Globus pallidus (tissue), 1 donor: ENCODE data around the gene EIF3A.

Experiments used
- DNase-seq: peaks from one replicate; pipeline ENCODE4 v3.0.0-alpha.2; 2015; ENCODE audit warnings: low spot score

EIF3A gene

DNA sequence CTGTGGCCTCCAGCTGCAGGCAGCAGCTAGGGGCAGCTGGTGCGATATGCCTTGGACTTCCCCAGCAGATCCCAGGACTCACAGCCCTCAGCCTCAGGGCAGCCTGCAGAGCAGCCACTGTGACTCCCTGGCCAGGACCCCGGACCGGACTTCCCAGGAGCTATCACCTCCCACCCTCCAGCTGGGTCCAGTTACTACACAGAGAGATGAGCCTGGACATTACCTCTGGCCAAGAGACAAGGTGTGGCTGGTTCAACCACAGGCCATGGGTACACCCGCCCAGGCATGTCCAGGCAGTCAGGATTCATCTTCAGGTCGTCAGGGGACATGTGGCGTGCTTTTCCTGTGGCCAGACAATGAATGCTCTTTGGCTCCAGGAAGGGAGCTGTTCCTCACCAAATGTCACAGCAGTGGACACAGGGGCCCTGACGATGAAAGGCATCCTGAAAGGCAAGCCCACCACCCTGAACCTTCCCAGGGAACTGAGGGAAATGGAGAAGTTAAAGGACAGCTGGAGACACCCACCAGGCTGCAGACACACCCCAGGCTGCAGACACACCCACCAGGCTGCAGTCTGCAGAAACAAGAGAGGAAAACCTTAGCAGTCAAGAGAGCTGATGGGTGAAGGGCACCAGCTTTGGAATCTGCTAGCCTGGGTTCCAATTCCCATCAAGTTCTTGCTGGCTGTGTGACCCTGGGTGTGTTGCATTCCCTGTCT lies 76.9 kb downstream of the EIF3A start:
- DNase-seq, result no peak

GRCh38 chr10:119001717-119002500 lies 78.7 kb downstream of the EIF3A start:
- DNase-seq, result no peak

- no peak for DNase-seq
These were observed 82.4 kb downstream of the EIF3A start for GRCh38 chr10:118998183-118998582.

GRCh38 chr10:118997379-118997778 lies 83.2 kb downstream of the EIF3A start:
- DNase-seq, result no peak

GRCh38 chr10:118995739-118996138 lies 84.9 kb downstream of the EIF3A start:
- no peak for DNase-seq

- DNase-seq, result no peak
These were observed 86.3 kb downstream of the EIF3A start for GRCh38 chr10:118994321-118994720.

DNA sequence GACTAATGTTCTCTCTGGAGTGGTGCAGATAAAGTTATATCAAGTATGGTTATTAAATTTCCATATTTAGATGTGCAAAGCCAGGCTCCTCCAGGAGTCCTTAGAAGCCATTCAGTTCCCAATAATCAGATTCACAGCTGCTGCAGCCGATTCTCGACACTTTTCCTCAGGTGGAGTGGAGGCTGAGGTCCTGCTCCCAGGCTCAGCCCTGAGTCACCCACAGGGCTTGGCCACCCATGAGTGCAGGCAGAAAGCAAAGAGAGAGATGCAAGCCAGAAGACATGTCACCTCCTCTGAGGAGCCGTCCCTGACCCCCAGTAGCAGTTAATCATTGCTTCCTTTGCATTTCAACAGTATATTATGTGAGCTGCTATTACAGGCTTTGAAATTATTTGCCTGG lies 87.4 kb downstream of the EIF3A start:
- DNase-seq, result no peak

DNA sequence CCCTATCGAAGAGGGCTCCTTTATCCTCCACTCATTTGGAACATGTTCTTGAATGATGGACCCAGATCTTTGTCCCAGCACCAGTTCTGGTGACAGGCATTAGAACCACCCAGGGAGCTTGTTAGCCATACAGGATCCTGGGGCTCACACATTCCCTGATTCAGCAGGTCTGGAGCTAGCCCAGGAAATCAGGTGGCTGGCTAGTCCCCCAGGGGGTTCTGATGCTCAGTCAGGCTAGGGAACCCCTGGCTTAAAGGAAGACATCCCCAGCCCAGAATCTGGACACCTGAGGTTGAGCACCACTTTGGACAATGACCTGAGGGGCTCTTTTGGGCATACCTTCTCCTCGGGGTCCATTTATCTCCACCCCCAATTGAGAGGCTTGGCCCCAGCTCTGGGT lies 88.1 kb downstream of the EIF3A start:
- no peak for DNase-seq

GRCh38 chr10:118990326-118990725 lies 90.3 kb downstream of the EIF3A start:
- no peak for DNase-seq

- no peak for DNase-seq
These were observed 93.5 kb downstream of the EIF3A start for GRCh38 chr10:118986815-118987790.

DNA sequence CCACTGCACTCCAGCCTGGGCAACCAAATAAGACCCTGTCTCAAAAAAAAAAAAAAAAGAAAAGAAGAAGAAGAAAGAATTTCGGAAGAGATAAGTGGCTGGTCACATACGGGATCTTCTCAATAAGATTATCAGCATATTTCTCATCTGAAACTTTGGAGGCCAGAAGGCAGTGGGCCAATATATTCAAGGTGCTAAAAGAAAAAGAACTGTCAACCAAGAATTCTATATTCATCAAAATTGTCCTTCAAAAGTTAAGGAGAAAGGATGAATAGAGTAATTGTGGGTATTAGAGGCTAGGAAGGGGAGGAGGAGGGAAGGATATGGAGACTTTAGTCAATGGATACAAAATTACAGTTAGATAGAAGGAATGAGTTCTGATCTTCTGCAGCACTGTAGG lies 95.0 kb downstream of the EIF3A start:
- DNase-seq, result no peak
